Measurements from ENCODE around the gene PKMYT1.

The PKMYT1 gene

DNA sequence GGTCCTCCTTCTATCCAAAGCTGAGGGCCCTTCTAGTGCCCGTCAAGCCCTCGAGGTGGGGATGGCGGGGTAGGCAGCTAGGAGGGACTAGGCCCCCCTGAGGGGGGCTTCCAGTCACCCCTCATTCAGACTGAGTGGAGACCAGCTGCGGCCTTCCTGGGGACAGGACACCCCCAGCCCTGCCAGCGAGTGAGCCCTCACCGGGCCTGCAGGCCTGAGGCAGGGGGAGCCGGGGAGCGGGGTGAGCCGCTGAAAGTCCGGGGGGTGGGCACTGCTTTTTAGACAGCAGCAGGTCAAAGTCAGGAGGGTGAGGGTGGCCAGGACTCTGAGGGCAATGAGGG lies 24.8 kb downstream of the PKMYT1 start:
- H4K20me1 ChIP-seq (ENCODE audit: control insufficient read depth, insufficient read depth, low read depth, low read length): no peaks in the 10 kb centered on the region
- H3K79me2 ChIP-seq (ENCODE audit: control insufficient read depth, low read length): no peaks in the 10 kb centered on the region
- peaks cover 7% of the 10 kb centered on the region; the same call in 1 of the 2 replicates for H3K27me3 ChIP-seq (ENCODE audit: control insufficient read depth, low read length)
- H3K36me3 ChIP-seq (ENCODE audit: control insufficient read depth, low read length): no peaks in the 10 kb centered on the region
- no peak overlapping the region for H3K27ac ChIP-seq (ENCODE audit: low read depth, low read length)
- no peaks in the 10 kb centered on the region for H3K9me3 ChIP-seq (ENCODE audit: control insufficient read depth, insufficient read depth, low read length)
- no peak overlapping the region for H3K4me3 ChIP-seq (ENCODE audit: low read length)
- peaks cover 31% of the 10 kb centered on the region for H3K4me1 ChIP-seq (ENCODE audit: control insufficient read depth, low read length)
- no peaks in the 10 kb centered on the region for H3K9me2 ChIP-seq (replicated peaks; ENCODE audit: control insufficient read depth, low read length)
- TF ChIP-seq EZH2phosphoT487 (IDR thresholded peaks at IDR 0.05; ENCODE audit: borderline replicate concordance, low read length) (no peak), CTCF (IDR thresholded peaks at IDR 0.05; ENCODE audit: low read depth, low read length, poor library complexity, severe bottlenecking) (no peak)
- H3K4me2 ChIP-seq (ENCODE audit: low read length): no peak overlapping the region
- no peaks in the 10 kb centered on the region for H3F3A ChIP-seq (ENCODE audit: control insufficient read depth, insufficient read depth)

- no peaks in the 10 kb centered on the region for H3K79me2 ChIP-seq (ENCODE audit: control insufficient read depth, low read length)
- H3K27ac ChIP-seq (ENCODE audit: low read depth, low read length): no peak overlapping the region
- H3K27me3 ChIP-seq (ENCODE audit: control insufficient read depth, low read length): peaks cover 5% of the 10 kb centered on the region; the same call in 1 of the 2 replicates
- no peaks in the 10 kb centered on the region for H3K9me2 ChIP-seq (replicated peaks; ENCODE audit: control insufficient read depth, low read length)
- no peak overlapping the region for H3K4me3 ChIP-seq (ENCODE audit: low read length)
- no peaks in the 10 kb centered on the region for H3K36me3 ChIP-seq (ENCODE audit: control insufficient read depth, low read length)
- peaks cover 29% of the 10 kb centered on the region for H3K4me1 ChIP-seq (ENCODE audit: control insufficient read depth, low read length)
- no peaks in the 10 kb centered on the region for H3K9me3 ChIP-seq (ENCODE audit: control insufficient read depth, insufficient read depth, low read length)
- TF ChIP-seq CTCF (IDR thresholded peaks at IDR 0.05; ENCODE audit: low read depth, low read length, poor library complexity, severe bottlenecking) (no peak), EZH2phosphoT487 (IDR thresholded peaks at IDR 0.05; ENCODE audit: borderline replicate concordance, low read length) (no peak)
- H3K4me2 ChIP-seq (ENCODE audit: low read length): no peak overlapping the region
- H3F3A ChIP-seq (ENCODE audit: control insufficient read depth, insufficient read depth): no peaks in the 10 kb centered on the region
- no peaks in the 10 kb centered on the region for H4K20me1 ChIP-seq (ENCODE audit: control insufficient read depth, insufficient read depth, low read depth, low read length)
These were observed 25.4 kb downstream of the PKMYT1 start for GRCh38 chr16:2954656-2955381.

DNA sequence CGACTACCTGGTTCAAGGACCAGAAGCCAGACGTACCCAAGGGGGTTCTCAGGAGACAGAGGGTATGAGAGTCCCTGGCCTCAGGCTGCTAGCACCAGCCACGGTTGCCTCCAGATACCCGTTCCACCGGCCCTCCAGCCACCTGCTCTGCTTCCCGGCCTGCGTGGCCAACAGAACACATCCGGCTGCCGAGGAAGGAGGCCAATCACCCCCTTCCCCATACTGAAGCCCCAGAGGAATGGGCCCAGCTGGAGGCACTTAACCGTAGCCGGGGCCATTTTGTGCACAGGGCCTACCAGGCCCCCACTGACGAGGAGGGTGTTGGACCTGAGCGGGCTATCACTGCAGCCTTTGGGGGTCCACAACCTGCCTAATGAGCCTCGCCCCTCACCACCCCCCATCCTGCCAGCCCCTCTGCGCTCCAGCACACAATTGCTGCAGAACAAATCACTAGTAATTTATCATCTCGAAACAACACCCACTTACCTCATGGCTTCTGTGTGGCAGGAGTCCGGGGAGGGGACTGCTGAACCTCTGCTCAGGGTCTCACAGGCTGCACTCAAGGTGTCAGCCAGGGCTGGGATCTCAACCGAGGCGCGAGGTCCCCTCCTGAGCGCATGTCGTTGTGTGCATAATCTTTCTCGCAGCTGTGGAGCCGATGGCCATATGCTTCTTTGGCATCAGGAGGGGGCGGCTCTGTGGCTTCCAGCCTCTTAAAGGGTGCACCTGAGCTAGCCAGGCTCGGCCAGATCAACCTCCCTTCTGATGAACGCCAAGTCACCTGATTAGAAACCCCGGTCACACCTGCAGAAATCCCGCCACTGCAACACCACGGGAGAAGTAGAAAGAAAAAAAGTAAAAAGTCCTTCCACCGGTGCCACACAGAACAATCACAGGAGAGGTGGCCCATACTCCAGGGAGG lies 26.3 kb downstream of the PKMYT1 start:
- Histone ChIP-seq H3K27me3 (ENCODE audit: control insufficient read depth, low read length) (no peaks in the 10 kb centered on the region), H3K9me3 (ENCODE audit: control insufficient read depth, insufficient read depth, low read length) (no peaks in the 10 kb centered on the region), H3F3A (ENCODE audit: control insufficient read depth, insufficient read depth) (no peaks in the 10 kb centered on the region), H3K9me2 (replicated peaks; ENCODE audit: control insufficient read depth, low read length) (no peaks in the 10 kb centered on the region), H3K4me2 (ENCODE audit: low read length) (peak overlapping the region; percentile 45), H3K27ac (ENCODE audit: low read depth, low read length) (no peak overlapping the region), H4K20me1 (ENCODE audit: control insufficient read depth, insufficient read depth, low read depth, low read length) (no peaks in the 10 kb centered on the region), H3K4me3 (ENCODE audit: low read length) (no peak overlapping the region), H3K79me2 (ENCODE audit: control insufficient read depth, low read length) (no peaks in the 10 kb centered on the region), H3K4me1 (ENCODE audit: control insufficient read depth, low read length) (peaks cover 24% of the 10 kb centered on the region), H3K36me3 (ENCODE audit: control insufficient read depth, low read length) (no peaks in the 10 kb centered on the region)
- TF ChIP-seq EZH2phosphoT487 (IDR thresholded peaks at IDR 0.05; ENCODE audit: borderline replicate concordance, low read length) (no peak), CTCF (IDR thresholded peaks at IDR 0.05; ENCODE audit: low read depth, low read length, poor library complexity, severe bottlenecking) (no peak)

Measured in DOHH2 (cell line).